ENCODE measurements around the gene SSTR4. TPM values are rescaled to one million over a fixed set of nuclear protein-coding genes. Genes with fewer than 3 reads are reported as not detected.
A peak's percentile ranks its signal among the peaks of the same experiment; 100 is the strongest.

Gene SSTR4
- total RNA-seq, 1 donor from 2014 or later = not detected

GRCh38 chr20:23036371-23036770 lies 1.3 kb downstream of the SSTR4 start:
- DNase-seq (no peak), ATAC-seq (ENCODE audit: poor library complexity) (no peak)
- intact Hi-C loops (cut with DNase I) = no loop called here

- intact Hi-C loops (cut with DNase I) = no loop called here
- ATAC-seq (ENCODE audit: poor library complexity) = no peak
- no peak for DNase-seq
These were observed 1.9 kb downstream of the SSTR4 start for GRCh38 chr20:23037017-23037481.

- no peak for DNase-seq
- no peak for ATAC-seq (ENCODE audit: poor library complexity)
- intact Hi-C loops (cut with DNase I) = no loop called here
These were observed 4.2 kb downstream of the SSTR4 start for GRCh38 chr20:23039136-23039875.

GRCh38 chr20:23039885-23040508 lies 4.9 kb downstream of the SSTR4 start:
- intact Hi-C loops (cut with DNase I) = loop anchor here (10.0 kb wide), 1 partner anchor 345 kb away; no protein-coding TSS in a partner anchor
- DNase-seq = no peak
- no peak for ATAC-seq (ENCODE audit: poor library complexity)

- DNase-seq (no peak), ATAC-seq (ENCODE audit: poor library complexity) (no peak)
- intact Hi-C loops (cut with DNase I) = loop anchor here (10.0 kb wide), 1 partner anchor 347 kb away; no protein-coding TSS in a partner anchor
These were observed 7.2 kb downstream of the SSTR4 start for GRCh38 chr20:23042270-23042669.

GRCh38 chr20:23043376-23043775 lies 8.3 kb downstream of the SSTR4 start:
- DNase-seq (no peak), ATAC-seq (ENCODE audit: poor library complexity) (no peak)
- intact Hi-C loops (cut with DNase I) = loop anchor here (10.0 kb wide), 1 partner anchor 349 kb away; no protein-coding TSS in a partner anchor

- ATAC-seq (ENCODE audit: poor library complexity) (no peak), DNase-seq (no peak)
- intact Hi-C loops (cut with DNase I) = loop anchor here (10.0 kb wide), 1 partner anchor 352 kb away; no protein-coding TSS in a partner anchor
These were observed 11.3 kb downstream of the SSTR4 start for GRCh38 chr20:23046431-23046830.

GRCh38 chr20:23047001-23047737 lies 12.1 kb downstream of the SSTR4 start:
- ATAC-seq (ENCODE audit: poor library complexity) (no peak), DNase-seq (no peak)
- intact Hi-C loops (cut with DNase I) = loop anchor here (10.0 kb wide), 1 partner anchor 352 kb away; no protein-coding TSS in a partner anchor

- DNase-seq (peak; percentile 69), ATAC-seq (ENCODE audit: poor library complexity) (no peak)
- intact Hi-C loops (cut with DNase I) = loop anchor here (10.0 kb wide), 1 partner anchor 353 kb away; no protein-coding TSS in a partner anchor
These were observed 12.7 kb downstream of the SSTR4 start for GRCh38 chr20:23047738-23048214.

GRCh38 chr20:23048283-23049200 lies 13.4 kb downstream of the SSTR4 start:
- ATAC-seq (ENCODE audit: poor library complexity) = peak; percentile 50

GRCh38 chr20:23049201-23050075 lies 14.3 kb downstream of the SSTR4 start, which contains the start of gene THBD:
Gene THBD (minus strand): TSS chr20:23049672. CDS start chr20:23049504, 168 bp downstream.
- intact Hi-C loops (cut with DNase I) = loop anchor here (5.0 to 10.0 kb wide), 3 partner anchors 155 to 355 kb away; no protein-coding TSS in a partner anchor
- ATAC-seq (ENCODE audit: poor library complexity) (peak; percentile 69), DNase-seq (peak; percentile 90)

More at GRCh38 chr20:23048283-23049200, 13.4 kb downstream of the SSTR4 start:
- DNase-seq = peak; percentile 87
- intact Hi-C loops (cut with DNase I) = loop anchor here (10.0 kb wide), 1 partner anchor 354 kb away; no protein-coding TSS in a partner anchor

GRCh38 chr20:23050076-23050838 lies 15.1 kb downstream of the SSTR4 start:
- intact Hi-C loops (cut with DNase I) = loop anchor here (5.0 to 10.0 kb wide), 2 partner anchors 155 to 187 kb away; no protein-coding TSS in a partner anchor
- ATAC-seq (ENCODE audit: poor library complexity) (peak; percentile 48), DNase-seq (peak; percentile 81)

- intact Hi-C loops (cut with DNase I) = loop anchor here (5.0 to 10.0 kb wide), 2 partner anchors 154 to 186 kb away; no protein-coding TSS in a partner anchor
- peak; percentile 60 for ATAC-seq (ENCODE audit: poor library complexity)
- peak; percentile 93 for DNase-seq
These were observed 15.9 kb downstream of the SSTR4 start for GRCh38 chr20:23050847-23051627.

- ATAC-seq (ENCODE audit: poor library complexity) (no peak), DNase-seq (no peak)
- intact Hi-C loops (cut with DNase I) = loop anchor here (5.0 to 10.0 kb wide), 2 partner anchors 152 to 184 kb away; no protein-coding TSS in a partner anchor
These were observed 17.8 kb downstream of the SSTR4 start for GRCh38 chr20:23052904-23053303.

- intact Hi-C loops (cut with DNase I) = loop anchor here (10.0 kb wide), 1 partner anchor 147 kb away; no protein-coding TSS in a partner anchor
- no peak for DNase-seq
- ATAC-seq (ENCODE audit: poor library complexity) = no peak
These were observed 23.1 kb downstream of the SSTR4 start for GRCh38 chr20:23058240-23058639.
